Measurements from ENCODE around the gene IL17B. TPM values are rescaled to one million over a fixed set of nuclear protein-coding genes. Genes with fewer than 3 reads are reported as not detected.

Gene IL17B
- total and polyA plus RNA-seq, 9 of the 15 experiments (the other 6 are each of a cell fraction or from before 2014, with no cell fraction given) = 0.28 to 2.6 (median 0.53) TPM; not detected in 2

DNA sequence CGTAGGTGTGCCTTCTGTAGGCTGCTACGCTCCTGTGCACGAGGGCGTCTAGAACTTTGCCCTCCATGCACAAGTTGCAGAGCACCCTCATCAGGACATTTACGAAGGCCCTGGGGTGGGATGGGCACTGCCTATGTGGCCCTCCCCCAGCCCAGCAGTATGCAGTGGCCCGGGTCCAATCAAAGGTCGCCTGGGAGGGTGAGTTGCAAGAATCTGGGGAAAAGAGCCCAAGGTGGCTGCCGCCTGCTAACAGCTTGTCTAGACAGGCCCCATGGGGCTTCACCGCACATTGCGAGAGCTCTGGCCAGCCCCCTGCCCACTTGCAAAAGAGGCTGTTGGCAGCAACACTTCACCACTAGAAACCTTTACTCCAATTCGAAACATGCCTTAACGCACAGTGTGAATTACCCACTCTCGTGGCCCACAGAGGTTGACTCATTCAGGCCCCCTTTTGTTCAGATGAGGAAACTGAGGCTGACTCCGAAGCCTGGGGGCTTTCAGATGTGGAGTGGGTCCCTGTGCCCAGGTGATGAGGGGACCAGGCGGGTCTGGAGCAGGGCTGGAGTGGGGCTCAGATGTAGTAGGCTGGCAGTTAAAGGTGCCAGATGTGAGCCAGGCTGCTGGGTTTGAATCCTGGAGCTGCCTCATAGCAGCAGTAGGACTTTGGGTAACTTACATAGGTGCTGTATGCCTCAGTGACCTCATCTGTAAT, 31.8 kb upstream of the IL17B start:
- no peak overlapping the region for H3K4me2 ChIP-seq (ENCODE audit: insufficient read depth, low read length)
- TF ChIP-seq, protein P1, sequence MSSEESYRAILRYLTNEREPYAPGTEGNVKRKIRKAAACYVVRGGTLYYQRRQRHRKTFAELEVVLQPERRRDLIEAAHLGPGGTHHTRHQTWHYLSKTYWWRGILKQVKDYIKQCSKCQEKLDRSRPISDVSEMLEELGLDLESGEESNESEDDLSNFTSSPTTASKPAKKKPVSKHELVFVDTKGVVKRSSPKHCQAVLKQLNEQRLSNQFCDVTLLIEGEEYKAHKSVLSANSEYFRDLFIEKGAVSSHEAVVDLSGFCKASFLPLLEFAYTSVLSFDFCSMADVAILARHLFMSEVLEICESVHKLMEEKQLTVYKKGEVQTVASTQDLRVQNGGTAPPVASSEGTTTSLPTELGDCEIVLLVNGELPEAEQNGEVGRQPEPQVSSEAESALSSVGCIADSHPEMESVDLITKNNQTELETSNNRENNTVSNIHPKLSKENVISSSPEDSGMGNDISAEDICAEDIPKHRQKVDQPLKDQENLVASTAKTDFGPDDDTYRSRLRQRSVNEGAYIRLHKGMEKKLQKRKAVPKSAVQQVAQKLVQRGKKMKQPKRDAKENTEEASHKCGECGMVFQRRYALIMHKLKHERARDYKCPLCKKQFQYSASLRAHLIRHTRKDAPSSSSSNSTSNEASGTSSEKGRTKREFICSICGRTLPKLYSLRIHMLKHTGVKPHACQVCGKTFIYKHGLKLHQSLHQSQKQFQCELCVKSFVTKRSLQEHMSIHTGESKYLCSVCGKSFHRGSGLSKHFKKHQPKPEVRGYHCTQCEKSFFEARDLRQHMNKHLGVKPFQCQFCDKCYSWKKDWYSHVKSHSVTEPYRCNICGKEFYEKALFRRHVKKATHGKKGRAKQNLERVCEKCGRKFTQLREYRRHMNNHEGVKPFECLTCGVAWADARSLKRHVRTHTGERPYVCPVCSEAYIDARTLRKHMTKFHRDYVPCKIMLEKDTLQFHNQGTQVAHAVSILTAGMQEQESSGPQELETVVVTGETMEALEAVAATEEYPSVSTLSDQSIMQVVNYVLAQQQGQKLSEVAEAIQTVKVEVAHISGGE (CRISPR knock-in tag; IDR thresholded peaks at IDR 0.05) = no peak
- no peak for TF ChIP-seq CBFA2T2 (conservative IDR thresholded peaks at IDR 0.05)
- TF ChIP-seq, protein P2, sequence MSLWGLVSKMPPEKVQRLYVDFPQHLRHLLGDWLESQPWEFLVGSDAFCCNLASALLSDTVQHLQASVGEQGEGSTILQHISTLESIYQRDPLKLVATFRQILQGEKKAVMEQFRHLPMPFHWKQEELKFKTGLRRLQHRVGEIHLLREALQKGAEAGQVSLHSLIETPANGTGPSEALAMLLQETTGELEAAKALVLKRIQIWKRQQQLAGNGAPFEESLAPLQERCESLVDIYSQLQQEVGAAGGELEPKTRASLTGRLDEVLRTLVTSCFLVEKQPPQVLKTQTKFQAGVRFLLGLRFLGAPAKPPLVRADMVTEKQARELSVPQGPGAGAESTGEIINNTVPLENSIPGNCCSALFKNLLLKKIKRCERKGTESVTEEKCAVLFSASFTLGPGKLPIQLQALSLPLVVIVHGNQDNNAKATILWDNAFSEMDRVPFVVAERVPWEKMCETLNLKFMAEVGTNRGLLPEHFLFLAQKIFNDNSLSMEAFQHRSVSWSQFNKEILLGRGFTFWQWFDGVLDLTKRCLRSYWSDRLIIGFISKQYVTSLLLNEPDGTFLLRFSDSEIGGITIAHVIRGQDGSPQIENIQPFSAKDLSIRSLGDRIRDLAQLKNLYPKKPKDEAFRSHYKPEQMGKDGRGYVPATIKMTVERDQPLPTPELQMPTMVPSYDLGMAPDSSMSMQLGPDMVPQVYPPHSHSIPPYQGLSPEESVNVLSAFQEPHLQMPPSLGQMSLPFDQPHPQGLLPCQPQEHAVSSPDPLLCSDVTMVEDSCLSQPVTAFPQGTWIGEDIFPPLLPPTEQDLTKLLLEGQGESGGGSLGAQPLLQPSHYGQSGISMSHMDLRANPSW (CRISPR knock-in tag; IDR thresholded peaks at IDR 0.05) = no peak
- no peak for TF ChIP-seq KDM4B (IDR thresholded peaks at IDR 0.05; ENCODE audit: borderline replicate concordance in 2 of 2, low read depth in 1 of 2)
- no peak for TF ChIP-seq ASH1L (IDR thresholded peaks at IDR 0.05; ENCODE audit: borderline replicate concordance, low read depth, partially characterized antibody)
- no peak for TF ChIP-seq MYBL2 (IDR thresholded peaks at IDR 0.05; ENCODE audit: low read depth)
- TF ChIP-seq MYBL2 (CRISPR knock-in tag; IDR thresholded peaks at IDR 0.05; ENCODE audit: borderline replicate concordance) = no peak
- TF ChIP-seq ETV5 (CRISPR knock-in tag; IDR thresholded peaks at IDR 0.05; ENCODE audit: low read depth) = no peak
- TF ChIP-seq ZBED1 (IDR thresholded peaks at IDR 0.05) = no peak

More for the DNA sequence above, 31.8 kb upstream of the IL17B start:
- Histone ChIP-seq H2AFZ (ENCODE audit: low read depth, low read length) (no peak overlapping the region), H3K9me1 (ENCODE audit: control insufficient read depth, insufficient read depth, low read length) (no peaks in the 10 kb centered on the region), H3K9me3 (replicated peaks; ENCODE audit: control insufficient read depth, insufficient read depth, low read depth, low read length) (no peaks in the 10 kb centered on the region), H3K9ac (ENCODE audit: insufficient read depth in 1 of 2, low read depth in 2 of 2, low read length in 2 of 2) (no peak overlapping the region; a peak in 1 of 4 replicates), H3K4me3 (no peak overlapping the region), H3K36me3 (ENCODE audit: control insufficient read depth, insufficient read depth, low read length) (no peaks in the 10 kb centered on the region), H3K79me2 (ENCODE audit: control insufficient read depth, insufficient read depth, low read length) (no peaks in the 10 kb centered on the region), H4K20me1 (replicated peaks; ENCODE audit: control insufficient read depth, insufficient read depth, low read length) (no peaks in the 10 kb centered on the region), H3K4me1 (replicated peaks in 1 of 2; ENCODE audit: control insufficient read depth in 2 of 2, insufficient read depth in 2 of 2, low read length in 2 of 2) (peaks cover 0 to 9% of the 10 kb centered on the region in 2 experiments; a peak in 2 of 5 replicates), H3K27ac (ENCODE audit: extremely low read depth, low read depth, low read length) (no peak overlapping the region), H3K27me3 (ENCODE audit: control insufficient read depth in 2 of 2, insufficient read depth in 2 of 2, low read length in 2 of 2) (peaks cover 0 to 14% of the 10 kb centered on the region in 2 experiments; a peak in 1 of 5 replicates)
- intact Hi-C loops (cut with micrococcal nuclease) = no loop called here
- in situ Hi-C loops (cut with MboI) = no loop called here
- CTCF ChIA-PET (ENCODE audit: low intra/inter-chr PET ratio) = no interaction called here
- POLR2A ChIA-PET = interaction anchor here (0.6 to 1.3 kb wide), 2 partner anchors 10 to 11 kb away, joined by 3 to 4 read pairs; no protein-coding TSS in a partner anchor
- ATAC-seq (no peak), FAIRE-seq (no peak), DNase-seq (ENCODE audit: extremely low read depth in 1 of 4, low spot score in 3 of 4) (no peak)
- 39% methylated on average over 14 of the region's 15 CpGs for WGBS (ENCODE audit: insufficient coverage, low coverage, missing lambda C conversion rate)
- BruUV-seq (replicated peaks) = no TSS peak

Measured in K562 (cell line).